IPS DF 4.7 (cell line): ENCODE measurements around the gene C2orf78.
"Not testable (repeated sequence)": the region's sequence is repeated elsewhere in the genome, so short reads cannot be mapped to it uniquely, and the experiment has no call there.

ENCODE experiments used
- DNase-seq: peaks from one replicate; pipeline ENCODE4 v3.0.0-alpha.2; 2013; ENCODE audit warnings: low spot score; ENCODE audit errors: extremely low read depth

The C2orf78 gene, protein sequence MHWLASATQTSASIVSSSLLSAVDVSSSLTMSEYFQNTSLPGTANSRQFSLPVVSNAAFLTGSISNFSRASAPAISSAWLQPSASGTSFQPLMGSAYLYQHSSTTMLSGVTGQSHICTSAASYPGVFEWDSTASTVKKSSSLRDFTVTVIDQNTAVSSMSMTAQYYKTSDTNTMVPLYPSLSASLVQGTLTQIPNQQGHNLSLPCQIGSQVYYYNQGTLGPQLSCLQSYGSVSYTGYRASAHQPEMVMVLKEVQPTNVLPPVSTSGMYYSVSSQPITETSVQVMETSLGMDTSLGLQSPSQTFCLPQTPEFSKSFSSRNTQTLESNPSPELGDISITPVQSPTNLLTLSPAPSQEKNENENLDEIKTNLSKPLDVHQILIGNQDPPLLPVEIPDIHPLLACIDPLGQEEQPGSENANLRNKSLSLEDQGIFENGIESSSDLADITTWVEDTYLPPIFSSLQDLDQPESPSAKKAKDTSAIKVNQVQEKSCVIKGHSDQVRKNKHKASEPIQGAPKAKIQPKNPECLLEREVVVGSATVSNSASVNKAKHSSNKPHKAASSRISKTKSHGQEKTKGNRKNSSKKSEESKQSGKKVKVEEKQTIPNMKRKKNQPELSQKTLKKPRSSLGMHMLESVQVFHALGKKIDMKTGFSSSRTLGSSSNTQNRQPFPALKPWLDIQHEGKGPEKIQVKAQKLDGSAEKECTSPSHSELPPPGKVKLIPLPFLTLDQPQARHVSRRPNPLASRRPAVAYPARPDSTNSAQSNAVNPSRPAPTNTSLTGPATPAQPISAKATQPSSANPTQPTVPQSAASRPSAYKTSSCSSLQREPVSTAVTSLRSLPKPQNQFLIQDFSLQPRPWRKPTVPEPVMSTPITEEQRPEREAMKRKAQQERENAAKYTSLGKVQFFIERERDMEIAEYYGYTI

DNA sequence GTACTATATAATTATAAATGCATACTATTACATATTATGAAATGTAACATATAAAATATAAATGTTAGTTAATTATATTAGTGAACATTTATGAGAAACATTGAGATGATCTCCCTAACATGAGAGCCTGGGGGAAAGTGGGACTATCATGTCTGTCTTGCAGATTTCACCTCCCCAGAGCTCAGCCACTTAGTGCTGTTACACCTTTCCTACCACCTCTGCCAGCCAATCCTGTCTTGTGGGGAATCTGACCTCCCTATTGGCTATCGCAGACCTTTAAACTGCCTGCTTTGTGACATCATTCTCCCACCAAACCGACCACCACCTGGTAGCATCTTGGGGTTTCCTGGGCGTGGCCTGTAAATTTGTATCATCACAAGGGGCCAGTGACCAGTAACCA is at the start of gene C2orf78:
Gene C2orf78, plus strand, starts transcription at position 301 of the 400 bp plus-strand sequence. CDS start 127 bp downstream, outside the sequence.
- DNase-seq, result not testable (repeated sequence)

DNA sequence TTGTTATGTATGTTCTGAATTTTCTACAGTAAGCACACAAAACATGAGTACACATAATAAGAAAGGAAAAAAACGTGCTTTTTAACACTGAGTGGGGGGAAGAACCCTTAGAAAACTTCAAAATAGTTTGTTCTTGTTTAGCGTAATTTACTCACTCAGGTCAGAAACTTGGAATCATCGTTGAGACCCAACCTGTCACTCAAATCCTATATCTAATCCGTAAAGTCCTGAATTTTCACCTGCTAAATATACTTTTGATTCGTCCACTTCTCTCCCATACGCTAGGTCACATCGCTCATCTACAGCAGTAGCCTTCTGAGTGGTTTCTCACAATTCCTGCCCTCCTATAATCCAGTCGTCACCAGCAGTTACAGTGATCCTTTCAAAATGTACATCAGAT is 47.6 kb upstream of the C2orf78 start:
- no peak for DNase-seq

DNA sequence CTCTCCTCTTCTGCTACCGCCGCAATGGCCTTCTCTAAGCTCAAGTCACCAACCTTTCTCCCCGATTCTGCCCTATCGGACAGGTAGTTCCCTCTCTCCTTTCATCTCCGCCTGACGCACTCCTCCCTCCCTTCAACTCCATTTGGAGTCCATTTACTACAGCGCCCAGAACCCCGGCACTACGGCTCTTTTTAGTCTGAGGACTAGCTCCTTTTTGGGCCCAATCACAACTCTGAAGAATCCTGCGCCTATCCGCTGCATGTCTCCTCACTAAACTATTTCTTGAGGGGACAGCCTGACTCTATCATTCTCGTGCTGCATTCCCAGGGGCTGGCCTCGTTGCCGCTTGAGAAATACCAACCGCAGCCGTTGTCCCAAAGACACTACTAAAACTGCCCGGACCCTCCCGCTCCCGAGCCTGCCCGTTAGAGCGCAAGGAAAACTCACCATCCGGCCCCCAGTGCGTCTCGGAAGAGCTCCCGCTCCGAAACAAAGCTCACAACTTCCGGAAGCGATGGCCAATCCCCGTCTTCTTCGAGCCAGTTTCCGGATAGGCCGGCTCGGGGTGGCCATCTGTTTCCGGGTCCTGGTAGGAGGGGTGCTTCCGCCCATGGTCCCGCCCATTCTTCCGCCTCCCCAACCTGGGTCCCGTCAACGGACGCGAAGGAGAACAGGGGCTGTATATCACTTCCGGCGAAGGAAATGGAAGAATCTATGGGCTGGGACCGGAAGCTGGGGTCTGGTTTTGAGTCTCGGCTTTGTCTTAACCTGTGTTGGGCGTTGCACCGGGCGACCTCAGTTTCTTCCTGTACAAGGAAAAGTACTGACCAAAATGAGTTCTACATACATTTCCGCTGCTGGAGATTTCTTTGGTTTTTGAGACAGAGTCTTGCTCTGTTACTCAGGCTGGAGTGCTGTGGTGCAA is 46.9 kb upstream of the C2orf78 start, which contains the start of gene TPRKB:
Gene TPRKB, minus strand, starts transcription at position 491 of the 925 bp plus-strand sequence. CDS start 2,776 bp downstream, outside the sequence.
- peak; percentile 88 for DNase-seq

DNA sequence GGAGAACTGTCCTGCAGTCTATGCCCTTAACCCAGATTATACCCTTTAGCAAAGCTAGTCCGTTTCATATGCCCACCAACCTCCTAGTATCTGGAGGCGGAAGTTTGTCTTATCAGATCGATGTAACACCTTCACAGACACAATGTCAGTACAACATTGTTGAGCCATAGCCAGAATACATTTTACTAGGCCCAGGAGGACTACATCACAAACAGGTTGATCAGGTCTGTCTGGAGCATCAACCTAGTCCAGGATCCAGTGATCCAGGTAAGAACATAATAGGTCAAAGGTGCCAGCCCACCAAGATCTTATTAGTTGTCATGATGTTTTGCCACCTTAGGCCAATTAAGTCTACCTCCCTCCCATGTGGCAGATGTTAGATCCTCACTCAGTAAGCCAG is 44.9 kb upstream of the C2orf78 start:
- DNase-seq, result no peak

DNA sequence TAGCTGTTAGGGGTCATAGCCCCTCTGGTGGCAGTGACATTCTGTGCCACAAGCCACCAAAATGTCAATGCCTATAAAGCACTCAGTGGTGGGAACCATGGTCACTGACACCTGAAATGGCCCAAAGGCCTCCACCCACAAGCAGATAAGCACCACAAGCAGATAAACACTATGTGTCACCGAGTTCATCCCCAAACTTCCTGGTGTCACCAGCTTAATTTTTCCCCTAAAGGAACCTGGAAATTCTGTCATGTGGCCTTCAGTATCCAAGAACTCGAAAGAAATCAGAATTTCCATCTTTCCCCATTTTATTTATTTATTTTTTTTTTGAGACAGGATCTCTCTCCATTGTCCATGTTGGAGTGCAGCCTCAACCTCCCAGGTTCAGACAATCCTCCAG is 43.2 kb upstream of the C2orf78 start:
- no peak for DNase-seq

DNA sequence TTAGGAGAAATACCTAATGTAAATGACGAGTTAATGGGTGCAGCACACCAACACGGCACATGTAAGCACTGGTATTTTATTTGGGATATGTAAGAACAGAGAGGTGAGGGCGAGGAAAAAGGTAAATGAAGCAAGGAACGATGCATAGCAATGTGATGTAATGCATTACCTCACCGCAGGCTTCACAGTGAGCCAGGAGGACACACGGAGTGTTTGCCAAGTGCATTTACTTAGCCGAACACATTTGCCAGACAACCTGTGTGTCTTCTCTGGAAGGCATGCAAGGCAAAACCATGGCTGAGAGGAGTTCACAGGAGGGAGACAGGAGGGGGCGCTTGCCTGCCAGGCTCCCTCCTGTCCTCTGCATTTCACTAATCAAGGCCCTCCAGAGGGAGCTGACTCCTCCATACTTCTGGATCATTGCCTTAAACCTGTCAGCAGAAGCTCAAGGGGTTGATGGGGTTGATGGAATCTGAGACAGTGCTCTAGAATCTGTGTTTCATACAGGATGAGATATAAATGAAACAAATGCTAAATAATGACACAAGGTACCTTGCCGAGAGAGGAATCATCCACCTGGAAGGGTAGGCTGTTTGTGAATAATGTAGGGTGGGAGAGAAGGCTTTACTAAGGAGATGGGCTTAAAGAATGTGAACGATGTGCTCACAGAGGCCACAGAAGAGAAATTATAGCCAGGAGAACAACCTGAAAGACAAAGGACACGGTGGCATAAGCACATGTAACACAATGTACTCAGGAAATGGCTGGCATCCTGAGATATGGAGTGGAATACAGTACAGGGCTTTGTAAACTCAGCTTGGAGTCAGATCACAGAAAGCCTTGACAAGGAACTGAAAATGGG is 37.7 kb upstream of the C2orf78 start:
- no peak for DNase-seq

DNA sequence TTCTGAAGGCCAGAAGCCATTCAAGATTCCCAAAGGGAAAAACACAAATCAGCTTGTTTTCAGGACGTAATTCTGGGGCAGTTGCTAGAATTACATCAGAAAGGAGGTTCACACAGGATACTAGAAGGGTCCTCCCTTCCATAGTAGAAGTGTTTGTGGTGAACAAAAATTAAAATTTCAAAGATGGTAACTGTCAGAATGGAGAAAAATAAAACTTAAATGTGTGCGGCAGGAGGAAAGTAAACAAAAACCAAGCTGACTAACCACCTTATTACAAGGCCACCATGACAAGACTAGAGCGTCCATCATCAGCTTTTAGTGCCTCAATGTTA is 37.1 kb upstream of the C2orf78 start:
- DNase-seq, result no peak

DNA sequence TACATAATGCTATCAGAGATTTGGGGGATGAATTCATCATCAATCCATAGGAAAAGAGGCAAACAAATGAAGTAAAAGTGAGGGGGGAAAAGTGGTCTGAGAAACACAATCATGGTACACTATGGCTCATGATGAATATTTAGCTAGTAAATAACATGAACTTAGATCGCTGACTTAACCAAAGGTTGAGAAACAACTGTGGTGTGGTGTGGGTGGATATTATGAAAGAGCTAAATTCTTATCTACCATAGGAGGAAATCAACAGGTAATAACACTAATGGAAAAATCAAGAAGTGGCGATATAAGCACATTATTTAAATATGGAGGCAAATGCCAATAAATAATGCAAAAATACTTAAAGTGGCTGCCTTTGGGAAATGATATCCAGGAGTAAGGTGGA is 34.7 kb upstream of the C2orf78 start:
- DNase-seq, result no peak

DNA sequence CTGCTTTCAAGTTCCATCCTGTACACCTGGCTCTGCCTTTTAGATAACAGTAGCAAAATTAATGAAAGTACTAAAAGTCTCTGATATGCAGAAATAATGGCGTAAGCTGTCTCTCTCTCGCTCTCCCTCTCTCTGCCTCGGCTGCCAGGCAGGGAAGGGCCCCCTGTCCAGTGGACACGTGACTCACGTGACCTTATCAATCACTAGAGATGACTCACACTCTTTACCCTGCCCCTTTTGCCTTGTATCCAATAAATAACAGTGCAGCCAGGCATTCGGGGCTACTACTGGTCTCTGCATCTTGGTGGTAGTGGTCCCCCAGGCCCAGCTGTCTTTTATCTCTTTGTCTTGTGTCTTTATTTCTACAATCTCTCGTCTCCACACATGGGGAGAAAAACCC is 29.7 kb upstream of the C2orf78 start:
- DNase-seq, result not testable (repeated sequence)

DNA sequence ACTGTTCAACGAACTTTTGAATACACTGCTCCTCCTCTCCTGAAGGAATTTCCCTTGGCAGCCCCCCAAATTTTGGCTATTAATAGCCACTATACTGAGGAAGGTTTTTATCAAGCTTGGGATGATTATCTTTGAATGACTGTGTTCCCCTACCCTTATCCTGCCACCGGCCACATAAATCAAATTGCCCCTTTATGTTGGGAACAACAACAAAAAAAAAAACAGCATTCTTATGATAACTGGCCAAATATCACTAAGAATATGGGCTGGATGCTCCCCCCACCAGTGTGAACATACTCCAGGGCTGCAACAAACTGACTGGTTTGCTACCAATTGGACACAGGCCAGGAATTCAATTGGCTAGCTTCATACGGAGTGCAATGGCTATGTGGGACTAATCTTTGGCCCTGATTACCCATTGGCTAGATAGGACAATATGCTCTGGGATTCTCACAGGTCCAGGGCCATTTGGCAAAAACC is 24.7 kb upstream of the C2orf78 start:
- no peak for DNase-seq

DNA sequence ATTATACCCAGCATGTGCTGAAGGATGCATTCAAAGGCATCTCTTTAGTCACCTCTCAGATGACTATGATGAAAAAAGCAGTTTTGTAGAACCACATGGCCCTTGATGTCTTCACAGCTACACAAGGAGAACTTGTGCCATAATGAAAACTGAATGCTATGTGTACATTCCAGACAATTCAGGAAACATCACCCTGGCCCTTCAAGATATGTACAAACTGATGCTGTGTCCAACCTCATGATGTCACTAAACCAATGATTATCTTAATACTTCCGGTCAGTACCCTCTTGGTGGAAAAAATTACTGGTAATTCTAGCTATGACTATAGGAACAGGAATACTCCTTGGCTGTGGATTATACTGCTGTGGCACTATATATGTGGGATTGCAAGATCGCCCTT is 24.1 kb upstream of the C2orf78 start:
- no peak for DNase-seq

DNA sequence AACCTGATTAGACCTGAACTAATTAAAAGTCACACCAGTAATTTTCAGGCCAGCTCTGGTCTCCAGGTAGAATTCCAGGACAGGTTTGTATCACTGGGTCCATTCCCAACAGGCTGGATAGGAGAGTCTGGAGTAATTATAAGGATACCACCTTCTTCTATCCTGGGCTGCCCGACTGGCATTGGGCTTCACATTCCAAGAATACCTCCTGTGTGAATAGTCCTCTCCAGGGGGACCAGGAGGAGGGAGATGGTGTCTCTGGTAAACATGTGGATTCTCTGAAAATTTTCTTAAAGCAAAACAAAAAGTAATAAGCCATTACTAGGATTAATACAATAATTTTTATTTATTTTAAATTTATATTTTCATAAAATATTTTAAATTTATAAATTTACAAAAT is 21.4 kb upstream of the C2orf78 start:
- DNase-seq, result no peak

DNA sequence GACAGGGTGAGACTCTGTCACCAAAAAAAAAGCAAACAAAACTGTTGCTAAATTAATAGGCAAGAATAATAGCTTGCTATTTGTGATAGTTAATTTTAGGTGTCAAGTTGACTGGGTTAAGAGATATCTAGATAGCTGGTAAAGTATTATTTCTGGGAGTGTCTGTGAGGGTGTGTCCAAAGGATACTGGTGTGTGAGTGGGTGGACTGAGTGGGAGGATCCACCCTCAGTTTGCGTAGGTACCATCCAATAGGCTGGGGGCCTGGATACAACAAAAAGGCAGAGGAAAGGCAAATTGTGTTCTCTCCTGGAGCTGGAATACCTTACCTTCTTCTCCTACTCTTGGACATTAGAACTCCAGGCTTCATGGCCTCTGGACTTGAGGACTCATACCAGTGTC is 19.0 kb upstream of the C2orf78 start:
- DNase-seq, result no peak

DNA sequence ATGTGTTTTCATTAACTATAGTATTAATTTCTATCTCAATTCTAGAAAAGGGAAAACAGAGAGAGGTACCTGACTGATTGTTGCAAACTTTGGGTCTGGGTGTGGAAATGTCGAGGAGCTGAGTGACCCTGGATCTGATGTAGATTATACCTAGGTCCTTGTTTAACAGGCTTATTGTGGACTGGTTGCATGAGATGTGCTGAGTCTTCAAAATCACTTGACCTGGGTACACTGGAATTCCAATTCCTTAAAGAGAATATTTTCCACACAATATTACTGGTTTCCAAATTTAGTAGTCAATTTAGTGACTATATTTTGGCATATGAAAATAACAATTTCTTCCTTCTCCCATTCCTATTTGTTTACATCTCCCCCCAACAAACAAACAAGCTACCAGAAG is 17.6 kb upstream of the C2orf78 start:
- no peak for DNase-seq

DNA sequence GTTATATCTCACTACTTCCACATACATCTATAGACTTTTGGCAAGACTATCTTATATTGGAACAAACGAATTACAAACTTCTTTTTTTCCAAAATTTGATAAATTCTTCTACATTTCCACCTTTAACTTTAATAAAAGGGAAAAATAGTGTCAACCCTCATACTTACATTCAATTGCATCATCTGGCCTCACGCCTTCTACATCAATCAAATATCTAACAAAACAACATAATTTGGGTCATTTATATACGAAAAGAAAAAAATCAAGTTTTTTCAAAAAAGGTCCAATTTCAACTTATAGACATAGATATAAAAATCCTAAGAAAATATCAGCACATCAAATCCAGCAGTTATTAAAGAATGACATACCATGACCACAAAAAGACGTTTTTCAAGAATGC is 17.0 kb upstream of the C2orf78 start:
- no peak for DNase-seq

DNA sequence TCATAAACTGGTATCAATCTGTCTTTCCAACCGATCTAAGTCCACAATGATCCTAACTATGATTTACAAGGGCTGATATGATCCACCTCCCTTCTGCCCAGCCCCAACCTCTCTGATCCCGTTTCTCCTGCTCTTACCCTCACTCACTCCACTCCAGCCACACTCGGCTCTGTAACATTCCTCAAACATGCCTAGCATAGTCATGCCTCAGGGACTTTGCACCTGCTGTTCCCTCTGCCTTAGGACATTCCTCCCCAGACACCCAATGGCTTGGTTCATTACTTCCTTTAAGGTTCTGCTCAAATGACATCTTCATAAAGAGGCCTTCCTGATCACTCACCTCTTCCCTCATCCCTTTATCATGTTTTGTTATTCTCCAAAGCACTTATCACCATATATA is 13.3 kb upstream of the C2orf78 start:
- no peak for DNase-seq

DNA sequence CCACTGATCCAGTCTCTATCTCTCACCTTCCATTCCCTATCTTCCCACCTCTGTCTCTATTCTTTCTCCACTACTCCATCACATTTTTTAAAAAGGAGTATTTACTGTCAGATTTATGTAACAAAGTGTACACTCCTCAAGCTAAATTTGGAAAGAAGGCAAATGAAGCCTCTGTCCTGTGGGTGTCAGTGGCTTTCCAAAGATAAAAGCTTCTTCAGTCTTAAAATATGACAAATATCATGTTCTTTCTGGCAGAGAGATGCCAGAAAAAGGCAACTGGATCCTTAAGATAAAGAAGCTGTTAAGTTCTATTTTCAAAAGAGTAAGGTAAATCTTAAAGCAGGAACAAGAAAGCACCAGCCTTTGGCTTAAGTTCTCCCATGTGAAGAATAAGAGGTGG is 11.2 kb upstream of the C2orf78 start:
- DNase-seq, result no peak

DNA sequence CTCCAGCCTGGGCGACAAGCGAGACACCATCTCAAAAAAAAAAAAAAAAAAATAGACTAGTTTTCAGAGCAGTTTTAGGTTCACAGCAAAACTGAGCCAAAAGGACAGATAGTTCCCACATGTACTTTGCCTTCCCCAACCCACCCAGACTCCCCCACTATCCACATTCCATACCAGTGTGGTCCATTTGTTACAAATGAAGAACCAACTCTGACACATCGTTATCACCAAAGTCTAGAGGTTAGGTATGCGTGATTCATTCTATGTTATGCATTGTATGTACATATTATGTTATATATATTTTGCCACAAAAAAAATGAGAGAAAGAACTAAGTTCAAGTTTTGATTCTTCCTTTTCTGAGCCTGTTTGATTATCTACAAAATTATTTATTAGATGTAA is 7.6 kb upstream of the C2orf78 start:
- no peak for DNase-seq

DNA sequence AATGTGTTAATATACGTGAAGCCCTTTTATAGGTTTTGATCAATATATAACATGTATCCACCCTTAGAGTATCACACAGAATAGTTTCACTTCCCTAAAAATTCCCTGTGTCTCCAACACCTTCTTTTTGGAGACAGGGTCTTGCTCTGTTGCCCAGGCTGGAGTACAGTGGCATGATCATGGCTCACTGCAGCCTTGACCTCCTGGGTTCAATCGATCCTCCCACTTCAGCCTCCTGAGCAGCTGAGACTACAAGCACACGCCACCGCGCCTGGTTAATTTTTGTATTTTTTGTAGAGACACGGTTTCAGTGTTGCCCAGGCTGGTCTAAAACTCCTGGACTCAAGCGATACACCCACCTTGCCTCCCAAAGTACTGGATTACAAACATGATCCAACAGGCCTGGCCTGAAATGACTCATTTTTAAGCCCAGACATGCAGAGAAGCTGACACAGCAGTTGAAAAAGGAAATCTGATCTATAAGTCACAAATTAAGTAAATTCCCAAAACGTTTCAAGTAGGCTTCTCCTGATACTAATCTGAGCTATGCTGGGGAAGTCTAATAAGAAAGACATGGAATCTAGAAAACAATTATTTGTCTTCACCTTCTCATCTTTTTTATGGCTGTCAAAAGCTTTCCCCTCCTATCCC is 7.0 kb upstream of the C2orf78 start:
- DNase-seq, result no peak
